HepG2 (cell line): ENCODE data around the gene TMEM221. TPM values are rescaled to one million over a fixed set of nuclear protein-coding genes. Genes with fewer than 3 reads are reported as not detected.

ENCODE experiments used
- ATAC-seq: fragments of 200-7000 bp; cut with Tn5 transposase; 3 replicates; pipeline ENCODE4 v1.9.1; 2020; ENCODE audit warnings: mild to moderate bottlenecking, moderate library complexity
- BruUV-seq: library from RNA; stranded (reverse); fragments of 400-500 nt; replicated peaks from 2 replicates; lab custom pipeline; 2021; lab: Mats Ljungman, UMichigan
- CTCF ChIA-PET: fragments of 300-600 bp; formaldehyde crosslinking; extraction: SDS; loops from one replicate; lab custom pipeline; 2021; ENCODE audit warnings: low total read pairs, inconsistent platforms, low intra/inter-chr PET ratio; lab: Yijun Ruan, JAX
- POLR2A ChIA-PET: fragments of 350-600 bp; sonication (Branson Sonifier 250); formaldehyde crosslinking; loops from one replicate; lab custom pipeline; 2020; ENCODE audit warnings: antibody characterized with exemption, inconsistent platforms; lab: Yijun Ruan, JAX
- DNase-seq: peaks from one replicate; pipeline ENCODE4 v3.0.0-alpha.2; 2015; ENCODE audit warnings: low spot score
- FAIRE-seq: peaks from 3 replicates; lab custom pipeline; 2011; peaks lifted over from hg19 to GRCh38; lab: Jason Lieb, UNC
- H2AFZ ChIP-seq: one replicate; pipeline ENCODE4 v1.6.1; 2011; ENCODE audit warnings: low read length, inconsistent platforms
- H3K27ac ChIP-seq: fragments of 300-600 bp; 3 replicates; pipeline ENCODE4 v1.8.0; 2011; ENCODE audit warnings: mixed run types, mild to moderate bottlenecking, mixed read lengths, low read length, inconsistent platforms; ENCODE audit not compliant: insufficient read depth; ENCODE audit errors: extremely low read length
- H3K27me3 ChIP-seq, 2 experiments: fragments of 200-600 bp in 1 of 2; 2 replicates in 1 of 2; 3 replicates in 1 of 2; pipeline versions ENCODE4 v1.6.0 to v1.8.0; 2011; ENCODE audit warnings: low read length in 2 of 2, mild to moderate bottlenecking in 2 of 2, moderate library complexity in 2 of 2, inconsistent platforms in 1 of 2; ENCODE audit not compliant: insufficient read depth in 2 of 2, control insufficient read depth in 1 of 2
- H3K36me3 ChIP-seq, 2 experiments: fragments of 200-600 bp in 1 of 2; replicated peaks in 1 of 2; 2 replicates in 1 of 2; 3 replicates in 1 of 2; pipeline versions ENCODE4 v1.5.1 to v1.8.0; 2011; ENCODE audit warnings: low read length in 2 of 2, inconsistent platforms in 1 of 2; ENCODE audit not compliant: insufficient read depth in 2 of 2, control insufficient read depth in 1 of 2
- H3K4me1 ChIP-seq: 2 replicates; pipeline ENCODE4 v1.5.1; 2012; ENCODE audit warnings: low read length, inconsistent platforms; ENCODE audit not compliant: insufficient read depth
- H3K4me2 ChIP-seq: 2 replicates; pipeline ENCODE4 v1.6.0; 2011; ENCODE audit warnings: low read depth, low read length, inconsistent platforms
- H3K4me3 ChIP-seq, 3 experiments: fragments of 200-600 bp in 1 of 3; sonication (generic), shearing (Covaris generic) in 1 of 3; replicated peaks in 1 of 3; 2 replicates each; pipeline ENCODE4 v1.5.1; 2011 to 2016; ENCODE audit warnings: low read length in 3 of 3, inconsistent platforms in 2 of 3, low read depth in 2 of 3, mild to moderate bottlenecking in 2 of 3, control low read depth in 1 of 3, mixed read lengths in 1 of 3; ENCODE audit not compliant: insufficient read depth in 1 of 3
- H3K79me2 ChIP-seq: one replicate; pipeline ENCODE4 v1.6.1; 2011; ENCODE audit warnings: low read length, inconsistent platforms; ENCODE audit not compliant: insufficient read depth
- H3K9ac ChIP-seq: 2 replicates; pipeline ENCODE4 v1.6.0; 2011; ENCODE audit warnings: mild to moderate bottlenecking, low read depth, low read length, inconsistent platforms; ENCODE audit not compliant: insufficient read depth
- H3K9me3 ChIP-seq: 2 replicates; pipeline ENCODE4 v1.5.1; 2012; ENCODE audit warnings: mild to moderate bottlenecking, low read length
- H4K20me1 ChIP-seq: 2 replicates; pipeline ENCODE4 v1.6.0; 2011; ENCODE audit warnings: inconsistent platforms, mild to moderate bottlenecking, low read length, moderate library complexity; ENCODE audit not compliant: insufficient read depth
- HOXA5 ChIP-seq: sonication (generic); formaldehyde crosslinking; IDR thresholded peaks from 2 replicates; pipeline ENCODE4 v1.4.0; 2020; ENCODE audit warnings: missing genetic modification reagents
- MXI1 ChIP-seq: IDR thresholded peaks from 3 replicates; pipeline ENCODE4 v1.6.1; 2012; ENCODE audit warnings: low read depth, low read length, inconsistent platforms, borderline replicate concordance
- RARA ChIP-seq: IDR thresholded peaks from 2 replicates; pipeline ENCODE4 v1.6.1; 2016; ENCODE audit warnings: missing genetic modification reagents, missing compliant biosample characterization
- RXRB ChIP-seq: IDR thresholded peaks from 2 replicates; pipeline ENCODE4 v1.6.1; 2016; ENCODE audit warnings: borderline replicate concordance, missing genetic modification reagents, missing compliant biosample characterization
- ZFP36L1 ChIP-seq: sonication (generic); formaldehyde crosslinking; IDR thresholded peaks from 2 replicates; pipeline ENCODE4 v1.8.0; 2022; ENCODE audit warnings: mild to moderate bottlenecking, missing genetic modification reagents, moderate library complexity
- ZNF564 ChIP-seq: sonication (generic); formaldehyde crosslinking; IDR thresholded peaks from 2 replicates; pipeline ENCODE4 v1.8.1; 2023; ENCODE audit warnings: mild to moderate bottlenecking, missing genetic modification reagents
- ZNF607 ChIP-seq: sonication (generic); formaldehyde crosslinking; IDR thresholded peaks from 2 replicates; pipeline ENCODE4 v1.5.1; 2020; ENCODE audit warnings: missing genetic modification reagents, mild to moderate bottlenecking, borderline replicate concordance
- WGBS: methylation state at CpG from one replicate; pipeline ENCODE4 v1.1.6; 2017; ENCODE audit warnings: low lambda C conversion rate; 5-methylcytosine and 5-hydroxymethylcytosine counted together
- in situ Hi-C: cut with HindIII; loops from 2 replicates; pipeline ENCODE4 v1.10.0; 2017; ENCODE audit warnings: low pct_unique_long_range_greater_than_20kb; ENCODE audit not compliant: extremely low pct_ligation_motif_present
- intact Hi-C: fragments of 100-400 bp; cut with micrococcal nuclease; formaldehyde crosslinking; loops from one replicate; pipeline ENCODE4 v1.10.0; 2022; ENCODE audit not compliant: unreplicated experiment
- polyA plus RNA-seq, 8 experiments: library from polyadenylated mRNA; depleted of rRNA in 3 of 8; stranded (reverse) in 7 of 8; unstranded in 1 of 8; fragments of >200 nt; fragmentation: Illumina TruSeq in 4 of 8; extraction: Trizol in 4 of 8; gene quantifications; 2 replicates each; pipeline versions ENCODE4 v1.2.1 to v1.2.3, GENCODE V29; 2011 to 2016; ENCODE audit warnings: low read depth in 4 of 8, missing spikeins in 1 of 8, mixed read lengths in 1 of 8; ENCODE audit not compliant: insufficient read depth in 1 of 8
- total RNA-seq, 5 experiments: library from RNA; depleted of rRNA; stranded (reverse); fragments of >200 nt; fragmentation: Illumina TruSeq; extraction: Trizol; gene quantifications; 2 replicates each; pipeline ENCODE4 v1.2.3, GENCODE V29; 2016; ENCODE audit warnings: low read depth in 1 of 5
- TF ChIP-seq, protein P1 (sequence below): sonication (generic); formaldehyde crosslinking; IDR thresholded peaks from 2 replicates; pipeline ENCODE4 v1.5.0; 2020; ENCODE audit warnings: missing genetic modification reagents, mild to moderate bottlenecking, borderline replicate concordance
- TF ChIP-seq, protein P2 (sequence below): sonication (generic); formaldehyde crosslinking; IDR thresholded peaks from 2 replicates; pipeline ENCODE4 v1.4.0; 2020; ENCODE audit warnings: missing genetic modification reagents
- TF ChIP-seq, protein P3 (sequence below): sonication (generic); formaldehyde crosslinking; IDR thresholded peaks from 2 replicates; pipeline ENCODE4 v1.4.0; 2020; ENCODE audit warnings: mild to moderate bottlenecking, missing genetic modification reagents
- TF ChIP-seq, protein P4 (sequence below): IDR thresholded peaks from 2 replicates; pipeline ENCODE4 v1.6.1; 2016; ENCODE audit warnings: missing biosample characterization, missing genetic modification reagents, low read depth
- TF ChIP-seq, protein P5 (sequence below): sonication (generic); formaldehyde crosslinking; IDR thresholded peaks from 2 replicates; pipeline ENCODE4 v1.5.1; 2020; ENCODE audit warnings: missing genetic modification reagents, mild to moderate bottlenecking, borderline replicate concordance
- TF ChIP-seq, protein P6 (sequence below): sonication (generic); formaldehyde crosslinking; IDR thresholded peaks from 2 replicates; pipeline ENCODE4 v1.5.0; 2020; ENCODE audit warnings: mild to moderate bottlenecking, missing genetic modification reagents

Gene TMEM221
- total and polyA plus RNA-seq, 2 of the 13 experiments (the other 11 are each of a cell fraction or from before 2014, with no cell fraction given): 0.33 to 0.77 TPM

DNA sequence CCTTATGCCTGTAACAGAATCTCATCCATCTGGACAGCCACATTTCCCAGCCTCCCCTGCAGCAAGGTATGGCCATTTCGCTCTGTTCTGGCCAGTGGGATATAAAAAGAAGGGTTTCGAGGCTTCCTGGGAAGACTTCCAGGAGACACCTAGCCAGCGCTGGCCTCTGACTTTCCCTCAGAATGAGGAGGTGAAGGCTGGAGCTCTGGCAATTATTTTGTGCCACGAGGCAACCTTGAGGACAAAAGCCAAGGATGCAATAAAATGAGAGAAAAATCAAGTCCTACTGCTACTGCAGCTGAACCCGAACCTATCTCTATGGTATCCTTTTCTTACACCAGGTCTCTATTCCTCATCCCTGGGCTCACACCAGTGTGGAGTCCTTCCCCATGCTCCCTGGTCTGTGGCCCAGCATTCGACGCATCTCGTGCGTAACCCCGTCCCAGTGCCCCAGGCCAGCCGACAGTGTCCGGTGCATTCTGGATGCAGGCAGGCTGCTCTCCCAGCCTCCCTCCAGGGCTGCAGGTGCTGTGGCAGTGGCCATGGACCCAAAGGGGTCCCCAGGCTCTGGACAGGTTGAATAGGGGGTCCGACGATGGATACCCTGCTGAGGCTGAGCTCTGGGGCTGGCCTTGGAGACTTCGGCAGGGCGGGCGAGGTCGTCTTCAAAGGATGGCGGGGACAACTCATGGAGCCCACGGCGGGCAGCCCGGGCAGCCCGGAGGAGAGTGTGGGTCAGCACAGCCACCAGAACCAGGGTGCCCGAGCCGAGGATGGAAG, 12.2 kb downstream of the TMEM221 start:
- intact Hi-C loops (no loop called here), in situ Hi-C loops (no loop called here)
- no TSS peak for BruUV-seq
- Histone ChIP-seq H3K36me3 (no peaks in the 10 kb centered on the region), H3K27ac (no peak overlapping the region), H3K4me3 (no peak overlapping the region), H4K20me1 (no peaks in the 10 kb centered on the region), H3K9ac (no peak overlapping the region), H3K79me2 (no peaks in the 10 kb centered on the region), H3K9me3 (no peaks in the 10 kb centered on the region), H2AFZ (no peak overlapping the region), H3K4me1 (no peaks in the 10 kb centered on the region), H3K27me3 (no peaks in the 10 kb centered on the region), H3K4me2 (no peak overlapping the region)
- ChIA-PET CTCF (no interaction called here), POLR2A (no interaction called here)
- DNase-seq (no peak), ATAC-seq (no peak), FAIRE-seq (no peak)
- 90% methylated on average over 23 of the region's 25 CpGs for WGBS
- TF ChIP-seq MXI1 (no peak), HOXA5 (no peak), ZFP36L1 (no peak), RXRB (CRISPR knock-in tag) (no peak), ZNF607 (CRISPR knock-in tag) (no peak), RARA (no peak), ZNF564 (CRISPR knock-in tag) (no peak)
- TF ChIP-seq, protein P1, sequence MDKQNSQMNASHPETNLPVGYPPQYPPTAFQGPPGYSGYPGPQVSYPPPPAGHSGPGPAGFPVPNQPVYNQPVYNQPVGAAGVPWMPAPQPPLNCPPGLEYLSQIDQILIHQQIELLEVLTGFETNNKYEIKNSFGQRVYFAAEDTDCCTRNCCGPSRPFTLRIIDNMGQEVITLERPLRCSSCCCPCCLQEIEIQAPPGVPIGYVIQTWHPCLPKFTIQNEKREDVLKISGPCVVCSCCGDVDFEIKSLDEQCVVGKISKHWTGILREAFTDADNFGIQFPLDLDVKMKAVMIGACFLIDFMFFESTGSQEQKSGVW (CRISPR knock-in tag): no peak
- TF ChIP-seq, protein P2, sequence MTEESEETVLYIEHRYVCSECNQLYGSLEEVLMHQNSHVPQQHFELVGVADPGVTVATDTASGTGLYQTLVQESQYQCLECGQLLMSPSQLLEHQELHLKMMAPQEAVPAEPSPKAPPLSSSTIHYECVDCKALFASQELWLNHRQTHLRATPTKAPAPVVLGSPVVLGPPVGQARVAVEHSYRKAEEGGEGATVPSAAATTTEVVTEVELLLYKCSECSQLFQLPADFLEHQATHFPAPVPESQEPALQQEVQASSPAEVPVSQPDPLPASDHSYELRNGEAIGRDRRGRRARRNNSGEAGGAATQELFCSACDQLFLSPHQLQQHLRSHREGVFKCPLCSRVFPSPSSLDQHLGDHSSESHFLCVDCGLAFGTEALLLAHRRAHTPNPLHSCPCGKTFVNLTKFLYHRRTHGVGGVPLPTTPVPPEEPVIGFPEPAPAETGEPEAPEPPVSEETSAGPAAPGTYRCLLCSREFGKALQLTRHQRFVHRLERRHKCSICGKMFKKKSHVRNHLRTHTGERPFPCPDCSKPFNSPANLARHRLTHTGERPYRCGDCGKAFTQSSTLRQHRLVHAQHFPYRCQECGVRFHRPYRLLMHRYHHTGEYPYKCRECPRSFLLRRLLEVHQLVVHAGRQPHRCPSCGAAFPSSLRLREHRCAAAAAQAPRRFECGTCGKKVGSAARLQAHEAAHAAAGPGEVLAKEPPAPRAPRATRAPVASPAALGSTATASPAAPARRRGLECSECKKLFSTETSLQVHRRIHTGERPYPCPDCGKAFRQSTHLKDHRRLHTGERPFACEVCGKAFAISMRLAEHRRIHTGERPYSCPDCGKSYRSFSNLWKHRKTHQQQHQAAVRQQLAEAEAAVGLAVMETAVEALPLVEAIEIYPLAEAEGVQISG (CRISPR knock-in tag): no peak
- TF ChIP-seq, protein P3, sequence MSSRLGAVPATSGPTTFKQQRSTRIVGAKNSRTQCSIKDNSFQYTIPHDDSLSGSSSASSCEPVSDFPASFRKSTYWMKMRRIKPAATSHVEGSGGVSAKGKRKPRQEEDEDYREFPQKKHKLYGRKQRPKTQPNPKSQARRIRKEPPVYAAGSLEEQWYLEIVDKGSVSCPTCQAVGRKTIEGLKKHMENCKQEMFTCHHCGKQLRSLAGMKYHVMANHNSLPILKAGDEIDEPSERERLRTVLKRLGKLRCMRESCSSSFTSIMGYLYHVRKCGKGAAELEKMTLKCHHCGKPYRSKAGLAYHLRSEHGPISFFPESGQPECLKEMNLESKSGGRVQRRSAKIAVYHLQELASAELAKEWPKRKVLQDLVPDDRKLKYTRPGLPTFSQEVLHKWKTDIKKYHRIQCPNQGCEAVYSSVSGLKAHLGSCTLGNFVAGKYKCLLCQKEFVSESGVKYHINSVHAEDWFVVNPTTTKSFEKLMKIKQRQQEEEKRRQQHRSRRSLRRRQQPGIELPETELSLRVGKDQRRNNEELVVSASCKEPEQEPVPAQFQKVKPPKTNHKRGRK (CRISPR knock-in tag): no peak
- TF ChIP-seq, protein P4, sequence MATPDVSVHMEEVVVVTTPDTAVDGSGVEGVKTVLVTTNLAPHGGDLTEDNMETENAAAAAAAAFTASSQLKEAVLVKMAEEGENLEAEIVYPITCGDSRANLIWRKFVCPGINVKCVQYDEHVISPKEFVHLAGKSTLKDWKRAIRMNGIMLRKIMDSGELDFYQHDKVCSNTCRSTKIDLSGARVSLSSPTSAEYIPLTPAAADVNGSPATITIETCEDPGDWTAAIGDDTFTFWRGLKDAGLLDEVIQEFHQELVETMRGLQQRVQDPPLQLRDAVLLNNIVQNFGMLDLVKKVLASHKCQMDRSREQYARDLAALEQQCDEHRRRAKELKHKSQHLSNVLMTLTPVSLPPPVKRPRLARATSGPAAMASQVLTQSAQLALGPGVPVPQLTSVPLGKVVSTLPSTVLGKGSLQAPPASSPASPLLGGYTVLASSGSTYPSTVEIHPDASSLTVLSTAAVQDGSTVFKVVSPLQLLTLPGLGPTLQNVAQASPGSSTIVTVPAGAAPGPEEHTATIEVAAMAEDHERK (CRISPR knock-in tag): no peak
- TF ChIP-seq, protein P5, sequence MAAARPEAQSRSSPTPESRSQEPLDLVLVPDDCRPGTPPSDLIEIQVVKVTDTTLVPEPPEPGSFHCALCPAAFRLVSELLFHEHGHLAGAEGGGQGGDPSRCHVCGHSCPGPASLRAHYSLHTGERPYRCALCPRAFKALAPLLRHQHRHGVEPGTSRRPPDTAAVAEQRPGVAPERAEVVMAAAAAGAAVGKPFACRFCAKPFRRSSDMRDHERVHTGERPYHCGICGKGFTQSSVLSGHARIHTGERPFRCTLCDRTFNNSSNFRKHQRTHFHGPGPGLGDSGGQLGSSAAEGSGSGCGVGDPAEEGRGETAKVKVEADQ: no peak
- TF ChIP-seq, protein P6, sequence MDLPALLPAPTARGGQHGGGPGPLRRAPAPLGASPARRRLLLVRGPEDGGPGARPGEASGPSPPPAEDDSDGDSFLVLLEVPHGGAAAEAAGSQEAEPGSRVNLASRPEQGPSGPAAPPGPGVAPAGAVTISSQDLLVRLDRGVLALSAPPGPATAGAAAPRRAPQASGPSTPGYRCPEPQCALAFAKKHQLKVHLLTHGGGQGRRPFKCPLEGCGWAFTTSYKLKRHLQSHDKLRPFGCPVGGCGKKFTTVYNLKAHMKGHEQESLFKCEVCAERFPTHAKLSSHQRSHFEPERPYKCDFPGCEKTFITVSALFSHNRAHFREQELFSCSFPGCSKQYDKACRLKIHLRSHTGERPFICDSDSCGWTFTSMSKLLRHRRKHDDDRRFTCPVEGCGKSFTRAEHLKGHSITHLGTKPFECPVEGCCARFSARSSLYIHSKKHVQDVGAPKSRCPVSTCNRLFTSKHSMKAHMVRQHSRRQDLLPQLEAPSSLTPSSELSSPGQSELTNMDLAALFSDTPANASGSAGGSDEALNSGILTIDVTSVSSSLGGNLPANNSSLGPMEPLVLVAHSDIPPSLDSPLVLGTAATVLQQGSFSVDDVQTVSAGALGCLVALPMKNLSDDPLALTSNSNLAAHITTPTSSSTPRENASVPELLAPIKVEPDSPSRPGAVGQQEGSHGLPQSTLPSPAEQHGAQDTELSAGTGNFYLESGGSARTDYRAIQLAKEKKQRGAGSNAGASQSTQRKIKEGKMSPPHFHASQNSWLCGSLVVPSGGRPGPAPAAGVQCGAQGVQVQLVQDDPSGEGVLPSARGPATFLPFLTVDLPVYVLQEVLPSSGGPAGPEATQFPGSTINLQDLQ (CRISPR knock-in tag): no peak
